H1 (cell line): ENCODE results near the gene MYO3A. TPM values are rescaled to one million over a fixed set of nuclear protein-coding genes. Genes with fewer than 3 reads are reported as not detected.

Source experiments
- CTCF ChIA-PET: fragments of 300-600 bp; sonication (Branson Sonifier 250); formaldehyde crosslinking; loops from one replicate; lab custom pipeline; 2021; ENCODE audit not compliant: partially characterized antibody; lab: Charles Lee
- POLR2A ChIA-PET: fragments of 300-600 bp; sonication (Branson Sonifier 250); formaldehyde crosslinking; loops from one replicate; lab custom pipeline; 2021; ENCODE audit warnings: inconsistent platforms; ENCODE audit not compliant: partially characterized antibody; lab: Charles Lee
- DNase-seq, 2 experiments: peaks; one replicate each; pipeline versions ENCODE4 v3.0.0 to v3.0.0-alpha.2; 2010 to 2022; ENCODE audit warnings: low spot score in 2 of 2, low read depth in 1 of 2, mixed read lengths in 1 of 2
- FAIRE-seq: peaks from 2 replicates; lab custom pipeline; 2011; peaks lifted over from hg19 to GRCh38; lab: Jason Lieb, UNC
- H2AFZ ChIP-seq: 2 replicates; pipeline ENCODE4 v1.8.1; 2012; ENCODE audit warnings: low read length, inconsistent platforms
- H2AK5ac ChIP-seq: 2 replicates; pipeline ENCODE4 v1.6.1; 2013; ENCODE audit warnings: low read depth, low read length
- H2BK120ac ChIP-seq: replicated peaks from 2 replicates; pipeline ENCODE3; 2013; ENCODE audit warnings: low read depth, low read length, inconsistent platforms
- H2BK12ac ChIP-seq: 2 replicates; pipeline ENCODE4 v1.6.1; 2013; ENCODE audit warnings: low read depth, low read length
- H2BK15ac ChIP-seq: 2 replicates; pipeline ENCODE4 v1.6.1; 2013; ENCODE audit warnings: low read length
- H2BK20ac ChIP-seq: 2 replicates; pipeline ENCODE4 v1.6.1; 2013; ENCODE audit warnings: low read length
- H2BK5ac ChIP-seq: 2 replicates; pipeline ENCODE4 v1.6.1; 2013; ENCODE audit warnings: low read depth, low read length
- H3K14ac ChIP-seq: 2 replicates; pipeline ENCODE4 v1.6.1; 2013; ENCODE audit warnings: inconsistent platforms; ENCODE audit not compliant: insufficient read length
- H3K18ac ChIP-seq: 2 replicates; pipeline ENCODE4 v1.6.1; 2013; ENCODE audit warnings: low read length; ENCODE audit errors: extremely low read depth
- H3K23ac ChIP-seq: 2 replicates; pipeline ENCODE4 v1.6.1; 2013; ENCODE audit warnings: inconsistent platforms; ENCODE audit not compliant: insufficient read length
- H3K23me2 ChIP-seq: 2 replicates; pipeline ENCODE4 v1.6.1; 2013; ENCODE audit warnings: low read depth, low read length
- H3K27ac ChIP-seq: 2 replicates; pipeline ENCODE4 v1.6.1; 2011; ENCODE audit warnings: low read depth, low read length, inconsistent platforms
- H3K27me3 ChIP-seq, 4 experiments: replicated peaks in 1 of 4; 1 replicate in 1 of 4; 2 replicates in 3 of 4; pipeline versions ENCODE4 v1.6.1 to v1.8.1; 2011 to 2013; ENCODE audit warnings: low read length in 3 of 4, mild to moderate bottlenecking in 3 of 4, inconsistent platforms in 2 of 4, mixed read lengths in 2 of 4, moderate library complexity in 1 of 4; ENCODE audit not compliant: control insufficient read depth in 3 of 4, insufficient read depth in 3 of 4; ENCODE audit errors: extremely low read depth in 1 of 4
- H3K36me3 ChIP-seq, 4 experiments: 2 replicates each; pipeline versions ENCODE4 v1.6.1 to v1.8.1; 2011 to 2013; ENCODE audit warnings: mild to moderate bottlenecking in 4 of 4, low read length in 3 of 4, moderate library complexity in 2 of 4, control low read depth in 1 of 4, inconsistent platforms in 1 of 4; ENCODE audit not compliant: insufficient read depth in 4 of 4, control insufficient read depth in 2 of 4
- H3K4ac ChIP-seq: replicated peaks from 2 replicates; pipeline ENCODE3; 2013; ENCODE audit warnings: low read length, low read depth, mixed read lengths, inconsistent platforms; ENCODE audit not compliant: insufficient read length
- H3K4me1 ChIP-seq, 4 experiments: replicated peaks in 1 of 4; 1 replicate in 1 of 4; 2 replicates in 3 of 4; pipeline versions ENCODE4 v1.6.1 to v1.8.1; 2011 to 2013; ENCODE audit warnings: low read length in 3 of 4, inconsistent platforms in 2 of 4, mixed read lengths in 1 of 4; ENCODE audit not compliant: insufficient read depth in 4 of 4, control insufficient read depth in 3 of 4
- H3K4me2 ChIP-seq, 2 experiments: 2 replicates each; pipeline versions ENCODE4 v1.6.1 to v1.8.1; 2011 to 2013; ENCODE audit warnings: low read depth in 2 of 2, low read length in 2 of 2, control low read depth in 1 of 2, inconsistent platforms in 1 of 2, mild to moderate bottlenecking in 1 of 2; ENCODE audit not compliant: insufficient read depth in 1 of 2
- H3K4me3 ChIP-seq, 4 experiments: fragments of 200-600, 300-600 bp in 1 of 4; sonication (generic), shearing (Covaris generic), sonication (Bioruptor Twin) in 1 of 4; 2 replicates each; pipeline versions ENCODE4 v1.5.1 to v1.8.1; 2011 to 2016; ENCODE audit warnings: low read length in 4 of 4, low read depth in 3 of 4, control low read depth in 2 of 4, inconsistent platforms in 2 of 4, mild to moderate bottlenecking in 2 of 4, mixed read lengths in 1 of 4, moderate library complexity in 1 of 4; ENCODE audit not compliant: insufficient read depth in 2 of 4; ENCODE audit errors: extremely low read depth in 1 of 4
- H3K56ac ChIP-seq: replicated peaks from 2 replicates; pipeline ENCODE3; 2013; ENCODE audit warnings: low read depth, mild to moderate bottlenecking, mixed read lengths, low read length, inconsistent platforms; ENCODE audit not compliant: insufficient read length
- H3K79me1 ChIP-seq: 2 replicates; pipeline ENCODE4 v1.6.1; 2013; ENCODE audit warnings: low read depth, low read length, control low read depth
- H3K79me2 ChIP-seq, 2 experiments: 2 replicates each; pipeline versions ENCODE4 v1.6.1 to v1.8.1; 2012 to 2013; ENCODE audit warnings: low read length in 2 of 2, mild to moderate bottlenecking in 2 of 2, inconsistent platforms in 1 of 2; ENCODE audit not compliant: insufficient read depth in 2 of 2, control insufficient read depth in 1 of 2
- H3K9ac ChIP-seq, 4 experiments: replicated peaks in 1 of 4; 1 replicate in 1 of 4; 2 replicates in 3 of 4; pipeline versions ENCODE4 v1.6.1 to v1.8.1; 2011 to 2013; ENCODE audit warnings: low read depth in 3 of 4, low read length in 3 of 4, control low read depth in 2 of 4, mild to moderate bottlenecking in 2 of 4, moderate library complexity in 2 of 4, inconsistent platforms in 1 of 4; ENCODE audit errors: extremely low read depth in 1 of 4
- H3K9me3 ChIP-seq, 2 experiments: 2 replicates each; pipeline versions ENCODE4 v1.6.1 to v1.8.1; 2012 to 2013; ENCODE audit warnings: mild to moderate bottlenecking in 2 of 2, moderate library complexity in 2 of 2, control low read depth in 1 of 2, inconsistent platforms in 1 of 2, low read depth in 1 of 2, low read length in 1 of 2, mixed read lengths in 1 of 2; ENCODE audit not compliant: insufficient read depth in 2 of 2
- H4K20me1 ChIP-seq, 2 experiments: replicated peaks in 1 of 2; 2 replicates each; pipeline versions ENCODE3 to v1.8.1; 2011 to 2013; ENCODE audit warnings: inconsistent platforms in 2 of 2, low read length in 2 of 2, mild to moderate bottlenecking in 1 of 2; ENCODE audit not compliant: insufficient read depth in 2 of 2, control insufficient read depth in 1 of 2
- H4K5ac ChIP-seq: 2 replicates; pipeline ENCODE4 v1.6.1; 2013; ENCODE audit warnings: low read length, low read depth, mixed read lengths, inconsistent platforms; ENCODE audit not compliant: insufficient read length
- H4K8ac ChIP-seq: 2 replicates; pipeline ENCODE4 v1.8.0; 2013; ENCODE audit warnings: mild to moderate bottlenecking, moderate library complexity, low read length, inconsistent platforms; ENCODE audit not compliant: insufficient read depth; ENCODE audit errors: extremely low read depth
- H4K91ac ChIP-seq: replicated peaks from 2 replicates; pipeline ENCODE3; 2013; ENCODE audit warnings: low read length, mixed read lengths, inconsistent platforms; ENCODE audit not compliant: insufficient read length
- FOSL1 ChIP-seq: IDR thresholded peaks from 2 replicates; pipeline ENCODE4 v1.6.1; 2011; ENCODE audit warnings: mild to moderate bottlenecking, low read depth, low read length, moderate library complexity; ENCODE audit not compliant: insufficient read depth
- HDAC6 ChIP-seq: IDR thresholded peaks from one replicate; pipeline ENCODE4 v1.7.1; 2012; ENCODE audit warnings: low read depth, mild to moderate bottlenecking, inconsistent platforms, low read length, moderate library complexity
- RXRA ChIP-seq: IDR thresholded peaks from 2 replicates; pipeline ENCODE4 v1.6.1; 2011; ENCODE audit warnings: low read depth, mild to moderate bottlenecking, low read length, moderate library complexity; ENCODE audit not compliant: insufficient read depth
- ZNF274 ChIP-seq: IDR thresholded peaks from 2 replicates; pipeline ENCODE4 v1.7.0; 2012; ENCODE audit warnings: low read length, borderline replicate concordance; ENCODE audit errors: extremely low read depth
- WGBS, 2 experiments: shearing (Covaris generic) in 1 of 2; methylation state at CpG; one replicate each; pipeline versions ENCODE4 v1.1.6 to v1.1.7; 2013 to 2015; ENCODE audit warnings: low lambda C conversion rate in 2 of 2, mixed read lengths in 2 of 2, inconsistent platforms in 1 of 2, low coverage in 1 of 2, missing lambda C conversion rate in 1 of 2; ENCODE audit not compliant: insufficient replicate concordance in 2 of 2, insufficient coverage in 1 of 2, insufficient read length in 1 of 2; ENCODE audit errors: extremely low coverage in 1 of 2, missing lambda C conversion rate in 1 of 2; 5-methylcytosine and 5-hydroxymethylcytosine counted together
- polyA plus RNA-seq, 7 experiments: library from polyadenylated mRNA; depleted of rRNA in 3 of 7; stranded (reverse) in 5 of 7; unstranded in 2 of 7; fragments of >200 nt in 5 of 7; fragments of 200-250 nt in 2 of 7; gene quantifications; 1 replicate in 5 of 7; 2 replicates in 1 of 7; 4 replicates in 1 of 7; pipeline versions ENCODE4 v1.2.1 to v1.2.3, GENCODE V29; 2011 to 2013; ENCODE audit warnings: missing spikeins in 2 of 7, mixed read lengths in 2 of 7
- total RNA-seq: library from RNA; stranded (reverse); fragmentation: NEBNext Ultra II Directional; extraction: Animal tissue kit (Norgen Biotek cat#: 25700); gene quantifications from 2 replicates; pipeline ENCODE4 v1.2.1, GENCODE V29; 2021

MYO3A gene
- total and polyA plus RNA-seq, 2 of the 8 experiments (the other 6 are each of a cell fraction or from before 2014, with no cell fraction given): 3.9 to 5.3 TPM

DNA sequence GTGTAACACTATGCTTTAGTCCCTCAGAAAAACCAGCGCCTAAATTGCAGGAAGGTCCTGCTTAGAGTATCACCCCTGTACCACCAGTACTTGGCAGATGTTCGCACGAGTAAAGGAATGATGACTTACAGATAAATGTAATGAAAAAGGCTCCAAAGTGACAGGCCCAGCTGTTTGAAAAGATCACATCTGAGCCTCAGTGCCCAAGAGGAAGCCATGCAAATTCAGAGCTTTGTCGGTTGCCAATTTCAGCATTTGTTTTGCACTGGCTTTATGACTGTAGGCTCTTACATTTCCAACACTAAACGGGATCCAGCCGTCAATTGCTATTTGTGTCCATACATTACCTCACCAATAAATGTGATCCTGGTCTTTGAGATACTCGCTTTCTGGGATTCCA lies 222.0 kb downstream of the MYO3A start:
- no peak overlapping the region for H3K56ac ChIP-seq
- no peak overlapping the region for H2BK15ac ChIP-seq
- POLR2A ChIA-PET: interaction anchor here (0.7 kb wide), 1 partner anchor 14 kb away, joined by 3 read pairs; no protein-coding TSS in a partner anchor
- H4K91ac ChIP-seq: no peak overlapping the region
- no peak overlapping the region for H2AFZ ChIP-seq
- no peak overlapping the region for H3K4me2 ChIP-seq
- no peak overlapping the region for H3K4me3 ChIP-seq
- H3K36me3 ChIP-seq: no peaks in the 10 kb centered on the region
- no peak overlapping the region for H3K14ac ChIP-seq
- no peaks in the 10 kb centered on the region for H3K79me1 ChIP-seq
- no peak overlapping the region for H3K27ac ChIP-seq
- H3K27me3 ChIP-seq: no peaks in the 10 kb centered on the region
- H3K9ac ChIP-seq: no peak overlapping the region
- no peak overlapping the region for H2BK12ac ChIP-seq
- no peaks in the 10 kb centered on the region for H4K20me1 ChIP-seq
- no peaks in the 10 kb centered on the region for H3K23me2 ChIP-seq
- no peak overlapping the region for H3K23ac ChIP-seq
- no peaks in the 10 kb centered on the region for H3K4me1 ChIP-seq
- no peaks in the 10 kb centered on the region for H3K9me3 ChIP-seq
- DNase-seq (no peak), FAIRE-seq (no peak)
- H2BK120ac ChIP-seq: no peak overlapping the region
- no peak overlapping the region for H2AK5ac ChIP-seq
- H3K18ac ChIP-seq: no peak overlapping the region
- no peak overlapping the region for H2BK20ac ChIP-seq
- TF ChIP-seq ZNF274 (no peak), RXRA (no peak), FOSL1 (no peak), HDAC6 (no peak)
- CTCF ChIA-PET: interaction anchor here (0.8 to 3.5 kb wide), 8 partner anchors 8 to 466 kb away, joined by 3 to 15 read pairs (median 3); no protein-coding TSS in a partner anchor
- H3K4ac ChIP-seq: no peak overlapping the region
- H4K5ac ChIP-seq: no peak overlapping the region
- WGBS, 2 experiments: 84% methylated on average over 7 of the region's 7 CpGs; no CpG with 5 or more reads in 1 of the 2 experiments
- no peaks in the 10 kb centered on the region for H3K79me2 ChIP-seq
- H4K8ac ChIP-seq: no peak overlapping the region
- H2BK5ac ChIP-seq: no peak overlapping the region
